ENCODE data around the gene ANKRD37. TPM values are rescaled to one million over a fixed set of nuclear protein-coding genes. Genes with fewer than 3 reads are reported as not detected.

Gene ANKRD37
- total and polyA plus RNA-seq, 2 donors (not counting 3 experiments of a cell fraction or from before 2014, with no cell fraction given) = 4.0 to 5.8 TPM

DNA sequence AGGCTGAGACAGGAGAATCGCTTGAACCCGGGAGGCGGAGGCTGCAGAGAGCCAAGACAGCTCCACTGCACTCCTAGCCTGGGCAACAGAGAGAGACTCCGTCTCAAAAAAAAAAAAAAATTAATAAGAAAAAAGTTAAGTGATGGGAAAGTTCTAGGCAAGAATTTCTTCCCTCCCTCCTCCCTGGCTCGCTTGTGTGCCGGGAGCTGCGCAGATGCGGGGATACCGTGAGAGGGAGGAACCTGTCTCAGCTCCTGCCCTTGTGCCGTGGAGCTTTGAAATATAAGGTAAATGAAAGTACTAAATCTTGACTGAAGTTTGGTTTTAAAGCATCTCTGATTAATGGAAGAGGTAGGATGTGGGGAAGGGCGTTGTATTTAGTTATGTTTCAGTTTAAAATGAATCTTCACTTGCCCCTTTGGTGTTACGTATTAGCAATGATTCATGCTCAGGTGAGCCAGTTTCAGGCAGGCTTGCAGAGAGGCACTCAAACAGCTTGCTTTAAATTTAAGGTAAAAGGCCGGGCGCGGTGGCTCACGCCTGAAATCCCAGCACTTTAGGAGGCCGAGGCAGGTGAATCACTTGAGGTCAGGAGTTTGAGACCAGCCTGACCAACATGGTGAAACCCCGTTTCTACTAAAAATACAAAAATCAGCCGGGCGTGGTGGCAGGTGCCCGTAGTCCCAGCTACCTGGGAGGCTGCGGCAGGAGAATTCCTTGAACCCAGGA, 30.5 kb downstream of the ANKRD37 start:
- ChIA-PET CTCF (interaction anchor here (1.0 to 3.2 kb wide), 5 partner anchors 9 to 171 kb away, joined by 3 to 22 read pairs (median 4); no protein-coding TSS in a partner anchor), POLR2A (interaction anchor here (0.7 kb wide), 1 partner anchor 139 kb away, joined by 3 read pairs; no protein-coding TSS in a partner anchor)
- Histone ChIP-seq H4K20me1 (replicated peaks; ENCODE audit: control insufficient read depth, extremely low read depth, insufficient read depth, low read length) (no peaks in the 10 kb centered on the region), H3K4me3 (replicated peaks in 1 of 3; ENCODE audit: insufficient read depth in 1 of 3, low read depth in 1 of 3, low read length in 3 of 3) (no peak overlapping the region), H3K9ac (replicated peaks; ENCODE audit: extremely low read depth, insufficient read depth, low read length) (no peak overlapping the region), H3K36me3 (ENCODE audit: control insufficient read depth in 2 of 2, extremely low read depth in 1 of 2, insufficient read depth in 2 of 2, low read length in 2 of 2) (no peaks in the 10 kb centered on the region), H3K79me2 (ENCODE audit: control insufficient read depth, insufficient read depth, low read length) (peaks cover 14% of the 10 kb centered on the region), H3K9me3 (replicated peaks; ENCODE audit: control insufficient read depth, insufficient read depth, low read length) (no peaks in the 10 kb centered on the region), H3K4me1 (ENCODE audit: control insufficient read depth, extremely low read depth, insufficient read depth, low read length) (peaks cover 8% of the 10 kb centered on the region), H2AFZ (ENCODE audit: low read depth, low read length) (no peak overlapping the region), H3K27ac (ENCODE audit: insufficient read depth, low read depth, low read length) (no peak overlapping the region), H3K9me1 (replicated peaks; ENCODE audit: control insufficient read depth, extremely low read depth, insufficient read depth, low read length) (no peaks in the 10 kb centered on the region), H3K27me3 (ENCODE audit: control insufficient read depth in 2 of 2, insufficient read depth in 2 of 2, low read length in 2 of 2) (no peaks in the 10 kb centered on the region), H3K4me2 (ENCODE audit: insufficient read depth, low read length) (no peak overlapping the region)
- dilution Hi-C loops (cut with MboI; ENCODE audit: extremely low pct_ligation_motif_present, low sequenced_read_pairs) = no loop called here
- intact Hi-C loops (cut with micrococcal nuclease) = loop anchor here (1.0 kb wide), 2 partner anchors 170 to 611 kb away; no protein-coding TSS in a partner anchor
- no TSS peak for BruUV-seq (replicated peaks)
- no peak for FAIRE-seq
- TF ChIP-seq POLR2A (IDR thresholded peaks at IDR 0.05; ENCODE audit: low read depth, low read length) (no peak), POLR2AphosphoS5 (IDR thresholded peaks at IDR 0.05; ENCODE audit: insufficient read depth, low read depth, low read length) (no peak), JUN (IDR thresholded peaks at IDR 0.05; ENCODE audit: borderline replicate concordance, insufficient read depth, insufficient read length, low read depth) (no peak), EZH2 (IDR thresholded peaks at IDR 0.05; ENCODE audit: borderline replicate concordance, low read depth, low read length, severe bottlenecking) (no peak), GATA2 (IDR thresholded peaks at IDR 0.05; ENCODE audit: insufficient read depth, insufficient read length, low read depth, low read length) (no peak), FOS (IDR thresholded peaks at IDR 0.05; ENCODE audit: borderline replicate concordance, insufficient read depth, low read length) (no peak), MAX (IDR thresholded peaks at IDR 0.05; ENCODE audit: insufficient read depth, insufficient read length) (no peak), CTCF (IDR thresholded peaks at IDR 0.05; ENCODE audit: extremely low read depth in 1 of 2, insufficient read depth in 1 of 2, low read depth in 1 of 2, low read length in 2 of 2) (no peak)
- DNase-seq (ENCODE audit: low read depth, low spot score) = no peak
